ENCODE results near the gene ZPBP2.

GRCh38 chr17:39923836-39924690 lies 56.1 kb downstream of the ZPBP2 start:
- TF ChIP-seq, protein P1, sequence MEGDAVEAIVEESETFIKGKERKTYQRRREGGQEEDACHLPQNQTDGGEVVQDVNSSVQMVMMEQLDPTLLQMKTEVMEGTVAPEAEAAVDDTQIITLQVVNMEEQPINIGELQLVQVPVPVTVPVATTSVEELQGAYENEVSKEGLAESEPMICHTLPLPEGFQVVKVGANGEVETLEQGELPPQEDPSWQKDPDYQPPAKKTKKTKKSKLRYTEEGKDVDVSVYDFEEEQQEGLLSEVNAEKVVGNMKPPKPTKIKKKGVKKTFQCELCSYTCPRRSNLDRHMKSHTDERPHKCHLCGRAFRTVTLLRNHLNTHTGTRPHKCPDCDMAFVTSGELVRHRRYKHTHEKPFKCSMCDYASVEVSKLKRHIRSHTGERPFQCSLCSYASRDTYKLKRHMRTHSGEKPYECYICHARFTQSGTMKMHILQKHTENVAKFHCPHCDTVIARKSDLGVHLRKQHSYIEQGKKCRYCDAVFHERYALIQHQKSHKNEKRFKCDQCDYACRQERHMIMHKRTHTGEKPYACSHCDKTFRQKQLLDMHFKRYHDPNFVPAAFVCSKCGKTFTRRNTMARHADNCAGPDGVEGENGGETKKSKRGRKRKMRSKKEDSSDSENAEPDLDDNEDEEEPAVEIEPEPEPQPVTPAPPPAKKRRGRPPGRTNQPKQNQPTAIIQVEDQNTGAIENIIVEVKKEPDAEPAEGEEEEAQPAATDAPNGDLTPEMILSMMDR (optimal IDR thresholded peaks at IDR 0.05 in 1 of 3, IDR thresholded peaks at IDR 0.05 in 1 of 3, conservative IDR thresholded peaks at IDR 0.05 in 1 of 3; ENCODE audit: extremely low read depth in 1 of 3, insufficient read depth in 2 of 3, low read length in 3 of 3), result peak in 1 of 3 experiments; percentile 2
- no peak for TF ChIP-seq EZH2 (IDR thresholded peaks at IDR 0.05; ENCODE audit: low read length)

Data from keratinocyte (primary cell).